ENCODE results near the gene UBAC2.
A peak's percentile ranks its signal among the peaks of the same experiment; 100 is the strongest.

UBAC2 gene

DNA sequence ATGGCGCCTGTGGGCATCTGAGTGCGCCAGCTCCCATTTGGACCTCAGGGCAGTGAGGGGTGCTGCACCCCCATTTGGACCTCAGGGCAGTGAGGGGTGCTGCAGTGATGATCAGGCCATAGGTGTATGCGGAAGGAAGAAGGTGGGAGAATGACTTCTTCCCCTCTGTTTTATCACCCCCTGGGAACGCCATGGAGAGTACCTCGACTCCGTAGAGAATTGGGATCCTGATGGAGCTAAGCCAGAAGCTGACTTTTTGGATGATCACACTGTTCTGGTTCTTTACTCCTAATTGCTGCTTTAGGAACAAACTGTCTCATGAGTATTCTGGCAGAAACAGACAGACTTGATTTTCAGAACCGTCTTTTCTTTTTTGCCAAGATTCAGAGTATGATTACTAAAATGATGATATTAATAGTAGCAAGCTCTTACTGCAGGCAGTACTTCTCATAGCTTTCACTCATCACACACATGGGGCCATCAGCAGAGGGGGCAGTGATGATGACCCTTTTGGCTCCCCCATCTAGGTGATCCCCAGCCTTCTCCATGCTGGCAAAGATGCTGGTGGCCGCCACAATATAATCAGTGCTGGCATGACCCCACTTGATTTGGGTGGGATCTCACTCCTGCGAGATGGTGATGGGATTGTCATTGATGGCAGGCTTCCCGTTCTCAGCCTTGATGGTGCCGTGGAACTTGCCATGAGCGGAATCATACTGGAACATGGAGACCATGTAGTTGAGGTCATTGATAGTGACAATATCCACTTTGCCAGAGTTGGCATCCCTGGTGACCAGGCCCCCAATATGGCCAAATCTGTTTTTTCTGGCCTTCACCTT is 10.3 kb upstream of the UBAC2 start:
- DNase-seq: no peak
- Histone ChIP-seq H3K36me3 (replicated peaks) (no peaks in the 10 kb centered on the region), H3K27ac (no peak overlapping the region), H3K27me3 (replicated peaks) (no peaks in the 10 kb centered on the region), H3K4me3 (ENCODE audit: low read depth, low read length) (no peak overlapping the region)
- in situ Hi-C loops (cut with HindIII; ENCODE audit: low pct_ligation_motif_present, low sequenced_read_pairs): no loop called here
- TF ChIP-seq, protein P1, sequence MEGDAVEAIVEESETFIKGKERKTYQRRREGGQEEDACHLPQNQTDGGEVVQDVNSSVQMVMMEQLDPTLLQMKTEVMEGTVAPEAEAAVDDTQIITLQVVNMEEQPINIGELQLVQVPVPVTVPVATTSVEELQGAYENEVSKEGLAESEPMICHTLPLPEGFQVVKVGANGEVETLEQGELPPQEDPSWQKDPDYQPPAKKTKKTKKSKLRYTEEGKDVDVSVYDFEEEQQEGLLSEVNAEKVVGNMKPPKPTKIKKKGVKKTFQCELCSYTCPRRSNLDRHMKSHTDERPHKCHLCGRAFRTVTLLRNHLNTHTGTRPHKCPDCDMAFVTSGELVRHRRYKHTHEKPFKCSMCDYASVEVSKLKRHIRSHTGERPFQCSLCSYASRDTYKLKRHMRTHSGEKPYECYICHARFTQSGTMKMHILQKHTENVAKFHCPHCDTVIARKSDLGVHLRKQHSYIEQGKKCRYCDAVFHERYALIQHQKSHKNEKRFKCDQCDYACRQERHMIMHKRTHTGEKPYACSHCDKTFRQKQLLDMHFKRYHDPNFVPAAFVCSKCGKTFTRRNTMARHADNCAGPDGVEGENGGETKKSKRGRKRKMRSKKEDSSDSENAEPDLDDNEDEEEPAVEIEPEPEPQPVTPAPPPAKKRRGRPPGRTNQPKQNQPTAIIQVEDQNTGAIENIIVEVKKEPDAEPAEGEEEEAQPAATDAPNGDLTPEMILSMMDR (IDR thresholded peaks at IDR 0.05; ENCODE audit: low read depth, low read length, missing control alignments): no peak

DNA sequence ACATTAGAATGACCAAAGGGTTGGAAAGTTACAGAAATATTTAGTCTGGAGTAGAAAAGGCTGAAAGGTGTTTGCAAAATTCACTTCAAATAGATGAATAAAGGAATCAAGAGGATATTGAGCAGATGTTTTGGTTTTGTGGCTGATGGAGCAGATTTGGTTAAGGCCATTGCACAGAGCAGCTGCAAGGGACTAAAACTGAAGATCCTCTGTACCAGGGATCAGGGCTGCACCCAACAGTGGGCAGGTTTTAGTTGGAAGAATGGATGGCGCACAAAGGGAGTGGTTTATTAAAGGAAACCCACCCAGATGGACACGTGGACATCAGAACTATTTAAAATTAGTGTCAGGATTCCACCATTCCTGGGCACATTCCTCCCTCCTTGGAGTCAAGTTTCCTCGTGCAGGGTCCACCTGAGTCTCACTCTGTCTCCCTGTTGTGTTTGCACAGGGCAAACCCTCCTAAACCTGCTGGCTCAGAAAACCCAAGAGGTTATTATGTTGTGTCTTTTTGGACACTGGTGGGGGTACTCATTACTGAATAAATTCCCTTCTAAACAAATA is 9.2 kb upstream of the UBAC2 start:
- TF ChIP-seq, protein P1 (IDR thresholded peaks at IDR 0.05; ENCODE audit: low read depth, low read length, missing control alignments): no peak

DNA sequence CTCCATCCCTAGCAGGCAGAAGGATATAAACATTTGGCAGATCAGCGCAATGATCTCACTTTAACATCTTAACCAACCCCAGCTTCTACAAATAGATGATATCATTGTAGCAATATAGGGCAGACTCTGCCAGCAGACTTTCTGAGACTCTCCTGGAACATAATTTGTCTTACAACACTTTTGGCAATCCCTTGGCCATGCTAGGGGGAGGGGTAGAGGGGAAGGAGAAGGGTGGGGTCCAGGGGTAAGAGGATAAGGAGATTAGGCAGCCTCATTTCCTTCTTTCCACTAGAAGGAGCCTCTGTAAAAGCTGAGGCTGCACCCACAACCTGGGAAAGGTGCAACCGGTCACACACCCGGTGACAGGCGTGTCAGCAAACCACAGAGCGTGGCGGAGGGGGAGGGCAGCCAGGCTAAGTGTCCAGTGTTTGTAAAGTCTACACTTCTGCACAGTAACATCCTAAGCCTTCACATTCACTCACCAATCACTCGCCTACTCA is 8.7 kb upstream of the UBAC2 start:
- Histone ChIP-seq H3K27me3 (replicated peaks) (no peaks in the 10 kb centered on the region), H3K27ac (no peak overlapping the region), H3K4me3 (ENCODE audit: low read depth, low read length) (no peak overlapping the region), H3K36me3 (replicated peaks) (no peaks in the 10 kb centered on the region)
- in situ Hi-C loops (cut with HindIII; ENCODE audit: low pct_ligation_motif_present, low sequenced_read_pairs): no loop called here
- TF ChIP-seq, protein P1 (IDR thresholded peaks at IDR 0.05; ENCODE audit: low read depth, low read length, missing control alignments): no peak
- peak; percentile 5 for DNase-seq

More for the DNA sequence above, 9.2 kb upstream of the UBAC2 start:
- Histone ChIP-seq H3K27me3 (replicated peaks) (no peaks in the 10 kb centered on the region), H3K4me3 (ENCODE audit: low read depth, low read length) (no peak overlapping the region), H3K27ac (no peak overlapping the region), H3K36me3 (replicated peaks) (no peaks in the 10 kb centered on the region)
- no peak for DNase-seq
- in situ Hi-C loops (cut with HindIII; ENCODE audit: low pct_ligation_motif_present, low sequenced_read_pairs): no loop called here

DNA sequence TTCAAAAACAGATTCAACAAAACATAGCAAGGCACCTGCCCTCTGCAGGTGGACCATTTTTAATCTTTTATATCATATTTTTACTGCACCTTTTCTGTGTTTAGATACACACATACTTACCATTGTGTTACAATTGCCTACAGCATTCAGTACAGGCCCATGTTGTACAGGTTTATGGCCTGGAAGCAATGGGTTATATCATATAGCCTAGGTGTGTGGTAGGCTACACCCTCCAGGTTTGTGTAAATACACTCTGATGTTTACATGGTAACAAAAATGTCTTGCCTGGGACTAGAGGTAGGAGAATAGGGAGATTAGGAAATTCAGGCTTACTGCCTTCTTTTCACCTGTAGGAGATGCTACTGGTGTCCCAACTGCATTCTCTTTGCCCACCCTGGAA is 8.2 kb upstream of the UBAC2 start:
- no peak for DNase-seq
- H3K27me3 ChIP-seq (replicated peaks): no peaks in the 10 kb centered on the region
- H3K4me3 ChIP-seq (ENCODE audit: low read depth, low read length): no peak overlapping the region
- TF ChIP-seq, protein P1 (IDR thresholded peaks at IDR 0.05; ENCODE audit: low read depth, low read length, missing control alignments): no peak
- H3K36me3 ChIP-seq (replicated peaks): no peaks in the 10 kb centered on the region
- in situ Hi-C loops (cut with HindIII; ENCODE audit: low pct_ligation_motif_present, low sequenced_read_pairs): no loop called here
- no peak overlapping the region for H3K27ac ChIP-seq

DNA sequence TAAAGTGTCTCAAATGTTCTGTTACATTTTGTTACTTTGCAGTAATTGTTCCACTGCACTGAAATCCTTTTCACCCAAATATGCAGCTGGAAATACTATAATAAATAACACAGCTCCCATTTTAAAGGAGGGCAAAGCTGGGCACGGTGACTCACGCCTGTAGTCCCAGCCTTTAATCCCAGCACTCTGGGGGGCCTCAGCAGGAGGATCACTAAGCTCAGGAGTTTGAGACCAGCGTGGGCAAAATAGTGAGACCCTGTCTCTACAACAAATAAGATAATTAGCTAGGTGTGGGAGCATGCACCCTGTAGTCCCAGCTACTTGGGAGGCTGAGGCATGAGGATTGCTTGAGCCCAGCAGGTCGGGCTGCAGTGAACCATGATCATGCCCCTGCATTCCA is 7.5 kb upstream of the UBAC2 start:
- Histone ChIP-seq H3K4me3 (ENCODE audit: low read depth, low read length) (no peak overlapping the region), H3K36me3 (replicated peaks) (no peaks in the 10 kb centered on the region), H3K27ac (no peak overlapping the region), H3K27me3 (replicated peaks) (no peaks in the 10 kb centered on the region)
- TF ChIP-seq, protein P1 (IDR thresholded peaks at IDR 0.05; ENCODE audit: low read depth, low read length, missing control alignments): no peak
- DNase-seq: no peak
- in situ Hi-C loops (cut with HindIII; ENCODE audit: low pct_ligation_motif_present, low sequenced_read_pairs): no loop called here
